ENCODE results near the gene ITPKC. TPM values are rescaled to one million over a fixed set of nuclear protein-coding genes. Genes with fewer than 3 reads are reported as not detected.

The ITPKC gene
- polyA plus RNA-seq, 1 experiment = 8.9 TPM

DNA sequence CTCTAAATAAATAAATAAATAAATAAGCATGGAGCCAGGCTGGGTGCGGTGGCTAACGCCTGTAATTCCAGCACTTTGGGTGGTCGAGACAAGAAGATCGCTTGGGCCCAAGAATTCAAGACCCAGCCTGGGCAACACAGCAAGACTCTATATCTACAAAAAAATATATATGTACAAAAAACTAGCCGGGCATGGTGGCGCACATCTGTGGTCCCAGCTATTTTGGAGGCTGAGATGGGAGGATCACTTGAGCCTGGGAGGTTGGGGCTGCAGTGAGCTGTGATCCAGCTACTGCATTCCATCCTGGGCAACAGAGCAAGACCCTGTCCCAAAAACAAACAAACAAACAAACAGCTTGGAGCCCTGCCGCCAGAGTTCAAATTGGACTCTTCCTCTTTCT is 30.6 kb downstream of the ITPKC start:
- Histone ChIP-seq H3K9me3 (ENCODE audit: control insufficient read depth, insufficient read depth, low read length) (no peaks in the 10 kb centered on the region), H3K4me3 (ENCODE audit: low read depth, low read length) (no peak overlapping the region), H3K27me3 (ENCODE audit: control insufficient read depth, insufficient read depth, low read length) (no peaks in the 10 kb centered on the region), H3K27ac (ENCODE audit: low read depth, low read length) (no peak overlapping the region)
- POLR2A ChIA-PET = no interaction called here
- CTCF ChIA-PET = interaction anchor here (1.4 kb wide), 1 partner anchor 59 kb away, joined by 4 read pairs; no protein-coding TSS in a partner anchor
- TF ChIP-seq, protein P1, sequence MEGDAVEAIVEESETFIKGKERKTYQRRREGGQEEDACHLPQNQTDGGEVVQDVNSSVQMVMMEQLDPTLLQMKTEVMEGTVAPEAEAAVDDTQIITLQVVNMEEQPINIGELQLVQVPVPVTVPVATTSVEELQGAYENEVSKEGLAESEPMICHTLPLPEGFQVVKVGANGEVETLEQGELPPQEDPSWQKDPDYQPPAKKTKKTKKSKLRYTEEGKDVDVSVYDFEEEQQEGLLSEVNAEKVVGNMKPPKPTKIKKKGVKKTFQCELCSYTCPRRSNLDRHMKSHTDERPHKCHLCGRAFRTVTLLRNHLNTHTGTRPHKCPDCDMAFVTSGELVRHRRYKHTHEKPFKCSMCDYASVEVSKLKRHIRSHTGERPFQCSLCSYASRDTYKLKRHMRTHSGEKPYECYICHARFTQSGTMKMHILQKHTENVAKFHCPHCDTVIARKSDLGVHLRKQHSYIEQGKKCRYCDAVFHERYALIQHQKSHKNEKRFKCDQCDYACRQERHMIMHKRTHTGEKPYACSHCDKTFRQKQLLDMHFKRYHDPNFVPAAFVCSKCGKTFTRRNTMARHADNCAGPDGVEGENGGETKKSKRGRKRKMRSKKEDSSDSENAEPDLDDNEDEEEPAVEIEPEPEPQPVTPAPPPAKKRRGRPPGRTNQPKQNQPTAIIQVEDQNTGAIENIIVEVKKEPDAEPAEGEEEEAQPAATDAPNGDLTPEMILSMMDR (IDR thresholded peaks at IDR 0.05; ENCODE audit: low read depth, low read length) = no peak
- no peak for DNase-seq (ENCODE audit: low read depth, low spot score)

DNA sequence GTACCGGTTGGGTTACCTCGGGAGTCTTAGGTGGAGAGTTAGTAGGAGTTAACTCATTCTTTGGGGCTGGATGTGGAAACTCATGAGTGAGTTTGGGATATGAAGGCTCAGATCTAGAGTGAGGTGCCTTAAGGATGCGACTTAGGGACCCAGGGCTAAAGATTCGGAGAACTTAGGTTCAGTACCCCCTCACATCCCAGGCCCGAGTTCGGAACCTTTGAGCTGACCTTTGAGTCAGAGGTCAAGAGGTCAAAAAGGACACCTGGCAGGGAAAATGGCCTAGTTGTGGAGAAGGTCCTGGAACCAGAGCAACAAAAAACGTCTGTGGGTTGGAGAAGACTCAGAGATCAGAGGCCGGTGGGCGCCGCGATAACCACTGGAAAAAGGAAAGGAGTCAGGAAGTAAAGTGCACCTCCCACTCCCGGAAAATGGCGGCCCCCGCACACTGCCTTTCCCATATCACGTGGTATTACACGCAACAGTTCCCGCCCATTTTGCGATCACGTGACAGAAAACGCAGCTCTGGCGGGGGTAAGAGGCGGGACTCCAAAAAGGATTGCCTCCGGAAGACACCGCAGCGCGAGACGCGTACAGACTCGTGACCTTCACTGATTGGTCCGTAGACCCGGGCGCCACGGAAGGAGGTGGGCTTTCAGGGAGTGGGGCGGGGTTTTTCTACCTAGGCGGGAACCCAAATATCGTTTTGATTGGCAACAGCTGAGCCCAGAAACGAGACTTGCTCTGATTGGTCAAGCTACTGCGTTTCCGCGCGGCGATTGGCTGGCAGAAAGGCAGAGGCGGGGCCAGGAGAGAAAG is 33.4 kb downstream of the ITPKC start, which contains the start of gene ACTMAP:
Gene ACTMAP, minus strand, starts transcription at position 420 of the 816 bp plus-strand sequence. CDS start 674 bp downstream, outside the sequence.
- POLR2A ChIA-PET = interaction anchor here (0.6 to 1.8 kb wide), 10 partner anchors 9 to 105 kb away, joined by 3 to 28 read pairs (median 8); partner anchors contain the start of genes COQ8B, EGLN2, ITPKC and NUMBL
- Histone ChIP-seq H3K4me3 (ENCODE audit: low read depth, low read length) (peak within 1 kb of the TSS; percentile 94), H3K9me3 (ENCODE audit: control insufficient read depth, insufficient read depth, low read length) (no peaks in the 10 kb centered on the region), H3K27me3 (ENCODE audit: control insufficient read depth, insufficient read depth, low read length) (no peaks in the 10 kb centered on the region), H3K27ac (ENCODE audit: low read depth, low read length) (peak within 1 kb of the TSS; percentile 96)
- CTCF ChIA-PET = interaction anchor here (0.8 to 1.7 kb wide), 2 partner anchors 87 to 115 kb away, joined by 3 to 7 read pairs; no protein-coding TSS in a partner anchor
- TF ChIP-seq, protein P1 (IDR thresholded peaks at IDR 0.05; ENCODE audit: low read depth, low read length) = no peak
- peak; percentile 100 for DNase-seq (ENCODE audit: low read depth, low spot score)

DNA sequence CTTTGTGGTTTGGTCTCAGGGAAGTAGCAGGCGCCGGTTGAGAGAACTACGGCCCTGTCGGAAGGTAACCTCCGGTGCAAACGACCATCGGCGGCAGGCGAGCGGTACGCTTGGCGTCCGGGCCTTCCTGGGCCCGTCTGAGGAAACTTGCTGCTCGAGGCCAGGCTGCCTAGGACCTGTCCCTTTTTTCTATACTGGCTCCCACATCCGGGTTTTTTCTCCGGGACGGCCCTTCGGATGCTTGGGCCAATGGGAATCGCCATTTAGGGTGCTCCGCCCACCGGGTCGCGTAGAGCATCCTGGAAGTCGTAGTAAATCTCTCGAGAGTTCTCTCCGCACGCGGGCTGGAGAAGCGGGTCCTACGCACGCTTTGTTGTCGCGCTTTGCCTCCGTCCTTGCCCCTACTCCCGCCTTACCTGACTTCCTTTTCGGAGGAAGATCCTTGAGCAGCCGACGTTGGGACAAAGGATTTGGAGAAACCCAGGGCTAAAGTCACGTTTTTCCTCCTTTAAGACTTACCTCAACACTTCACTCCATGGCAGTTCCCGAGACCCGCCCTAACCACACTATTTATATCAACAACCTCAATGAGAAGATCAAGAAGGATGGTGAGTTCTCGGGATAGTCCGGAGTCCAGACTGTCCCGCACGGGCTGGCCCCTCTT is 34.1 kb downstream of the ITPKC start, which contains the start of gene SNRPA:
Gene SNRPA, plus strand, starts transcription at position 330 of the 664 bp plus-strand sequence. Its CDS starts 206 bp downstream, at position 536.
- Histone ChIP-seq H3K27ac (ENCODE audit: low read depth, low read length) (peak within 1 kb of the TSS; percentile 96), H3K9me3 (ENCODE audit: control insufficient read depth, insufficient read depth, low read length) (no peaks in the 10 kb centered on the region), H3K27me3 (ENCODE audit: control insufficient read depth, insufficient read depth, low read length) (no peaks in the 10 kb centered on the region), H3K4me3 (ENCODE audit: low read depth, low read length) (peak within 1 kb of the TSS; percentile 94)
- POLR2A ChIA-PET = interaction anchor here (0.6 to 1.8 kb wide), 10 partner anchors 9 to 105 kb away, joined by 3 to 28 read pairs (median 8); partner anchors contain the start of genes COQ8B, EGLN2, ITPKC and NUMBL
- TF ChIP-seq, protein P1 (IDR thresholded peaks at IDR 0.05; ENCODE audit: low read depth, low read length) = no peak
- DNase-seq (ENCODE audit: low read depth, low spot score) = peak; percentile 94
- CTCF ChIA-PET = interaction anchor here (1.7 kb wide), 1 partner anchor 88 kb away, joined by 7 read pairs; no protein-coding TSS in a partner anchor

DNA sequence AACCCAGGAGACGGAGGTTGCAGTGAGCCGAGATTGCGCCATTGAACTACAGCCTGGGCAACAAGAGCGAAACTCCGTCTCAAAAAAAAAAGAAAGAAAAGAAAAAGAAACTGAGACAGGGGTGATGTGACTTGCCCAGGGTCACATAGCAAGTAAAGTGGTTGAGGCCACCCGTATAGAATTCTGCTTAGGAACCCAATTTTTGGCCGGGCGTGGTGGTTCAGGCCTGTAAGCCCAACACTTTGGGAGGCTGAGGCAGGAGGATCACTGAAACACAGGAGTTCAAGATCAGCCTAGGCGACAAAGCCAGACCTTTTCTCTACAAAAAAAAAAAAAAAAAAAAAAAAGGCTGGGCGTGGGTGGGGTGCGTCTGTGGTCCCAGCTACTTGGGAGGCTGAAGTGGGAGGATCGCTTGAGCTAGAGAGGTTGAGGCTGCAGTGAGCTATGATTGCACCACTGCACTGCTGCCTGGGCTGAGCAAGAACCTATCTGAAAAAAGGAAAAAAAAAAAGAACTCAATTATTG is 35.4 kb downstream of the ITPKC start:
- TF ChIP-seq, protein P1 (IDR thresholded peaks at IDR 0.05; ENCODE audit: low read depth, low read length) = no peak
- Histone ChIP-seq H3K4me3 (ENCODE audit: low read depth, low read length) (peak overlapping the region; percentile 94), H3K27ac (ENCODE audit: low read depth, low read length) (no peak overlapping the region), H3K9me3 (ENCODE audit: control insufficient read depth, insufficient read depth, low read length) (no peaks in the 10 kb centered on the region), H3K27me3 (ENCODE audit: control insufficient read depth, insufficient read depth, low read length) (no peaks in the 10 kb centered on the region)
- CTCF ChIA-PET = interaction anchor here (1.2 kb wide), 1 partner anchor 89 kb away, joined by 3 read pairs; no protein-coding TSS in a partner anchor
- no peak for DNase-seq (ENCODE audit: low read depth, low spot score)
- POLR2A ChIA-PET = interaction anchor here (0.6 to 0.7 kb wide), 2 partner anchors 26 to 61 kb away, joined by 3 read pairs; partner anchors contain the start of gene RAB4B

Measured in AG04450 (cell line).